ENCODE measurements around the gene CHKA.

The CHKA gene

GRCh38 chr11:68076371-68077042, 44.7 kb downstream of the CHKA start:
- TF ChIP-seq, protein P1, sequence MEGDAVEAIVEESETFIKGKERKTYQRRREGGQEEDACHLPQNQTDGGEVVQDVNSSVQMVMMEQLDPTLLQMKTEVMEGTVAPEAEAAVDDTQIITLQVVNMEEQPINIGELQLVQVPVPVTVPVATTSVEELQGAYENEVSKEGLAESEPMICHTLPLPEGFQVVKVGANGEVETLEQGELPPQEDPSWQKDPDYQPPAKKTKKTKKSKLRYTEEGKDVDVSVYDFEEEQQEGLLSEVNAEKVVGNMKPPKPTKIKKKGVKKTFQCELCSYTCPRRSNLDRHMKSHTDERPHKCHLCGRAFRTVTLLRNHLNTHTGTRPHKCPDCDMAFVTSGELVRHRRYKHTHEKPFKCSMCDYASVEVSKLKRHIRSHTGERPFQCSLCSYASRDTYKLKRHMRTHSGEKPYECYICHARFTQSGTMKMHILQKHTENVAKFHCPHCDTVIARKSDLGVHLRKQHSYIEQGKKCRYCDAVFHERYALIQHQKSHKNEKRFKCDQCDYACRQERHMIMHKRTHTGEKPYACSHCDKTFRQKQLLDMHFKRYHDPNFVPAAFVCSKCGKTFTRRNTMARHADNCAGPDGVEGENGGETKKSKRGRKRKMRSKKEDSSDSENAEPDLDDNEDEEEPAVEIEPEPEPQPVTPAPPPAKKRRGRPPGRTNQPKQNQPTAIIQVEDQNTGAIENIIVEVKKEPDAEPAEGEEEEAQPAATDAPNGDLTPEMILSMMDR (IDR thresholded peaks at IDR 0.05): no peak; the same call in 1 of the 2 replicates

DNA sequence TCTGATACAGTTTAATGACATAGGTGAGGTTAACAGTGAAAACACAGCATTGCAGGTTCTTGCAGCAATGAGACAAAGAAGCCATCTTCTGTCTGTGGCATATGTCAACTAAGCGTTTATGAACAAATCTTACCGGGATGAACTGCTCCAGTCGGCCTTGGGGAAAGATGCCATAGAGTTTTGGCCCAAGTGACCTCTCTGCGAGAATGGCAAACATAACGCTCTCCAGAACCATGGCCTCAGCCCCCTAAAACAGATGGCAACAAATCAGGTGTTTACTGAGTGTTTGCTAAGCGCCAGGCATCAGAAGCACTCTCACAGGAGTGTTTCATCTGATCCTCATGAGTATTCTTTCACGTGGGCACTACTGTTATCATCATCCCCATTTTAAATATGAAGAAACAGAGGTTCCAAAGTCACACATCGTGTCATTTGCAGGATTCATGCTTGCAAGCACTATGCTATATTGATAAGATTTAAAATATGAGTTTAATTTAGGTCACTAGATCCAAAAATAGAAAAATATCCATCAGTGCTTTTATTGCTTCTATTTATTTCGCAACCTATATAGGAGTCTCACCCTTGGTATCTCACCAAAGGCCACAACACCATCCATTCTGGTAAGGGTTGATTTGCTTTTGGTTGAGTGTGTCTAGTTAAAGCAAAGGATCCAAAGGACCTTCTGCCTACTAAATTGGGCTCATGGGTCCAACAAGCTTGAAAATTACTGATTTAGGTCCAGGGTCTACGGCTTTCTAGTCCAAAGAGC, 46.4 kb downstream of the CHKA start:
- TF ChIP-seq, protein P1 (IDR thresholded peaks at IDR 0.05): no peak

- TF ChIP-seq, protein P1 (IDR thresholded peaks at IDR 0.05): no peak
These were observed 49.7 kb downstream of the CHKA start for GRCh38 chr11:68071281-68072048.

DNA sequence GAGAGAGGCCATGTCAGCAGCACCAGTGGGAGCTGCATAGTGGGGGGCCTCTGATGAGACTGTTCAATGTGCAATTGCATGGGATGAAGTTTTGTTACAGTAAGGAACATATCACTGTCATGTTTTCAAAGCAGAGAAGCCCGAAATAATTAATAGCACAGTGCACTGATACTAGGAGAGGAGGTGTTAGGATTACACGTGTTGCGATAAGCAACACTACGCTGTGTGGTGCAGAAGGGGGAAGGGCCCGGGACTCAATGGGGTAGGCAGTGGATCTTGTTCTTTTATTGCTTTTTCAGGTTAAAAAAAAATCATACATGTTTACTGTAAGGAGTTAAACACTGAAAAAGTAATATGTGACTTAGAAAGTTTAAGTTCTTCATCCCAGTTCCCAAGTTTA, 53.2 kb downstream of the CHKA start:
- TF ChIP-seq, protein P1 (IDR thresholded peaks at IDR 0.05): no peak

DNA sequence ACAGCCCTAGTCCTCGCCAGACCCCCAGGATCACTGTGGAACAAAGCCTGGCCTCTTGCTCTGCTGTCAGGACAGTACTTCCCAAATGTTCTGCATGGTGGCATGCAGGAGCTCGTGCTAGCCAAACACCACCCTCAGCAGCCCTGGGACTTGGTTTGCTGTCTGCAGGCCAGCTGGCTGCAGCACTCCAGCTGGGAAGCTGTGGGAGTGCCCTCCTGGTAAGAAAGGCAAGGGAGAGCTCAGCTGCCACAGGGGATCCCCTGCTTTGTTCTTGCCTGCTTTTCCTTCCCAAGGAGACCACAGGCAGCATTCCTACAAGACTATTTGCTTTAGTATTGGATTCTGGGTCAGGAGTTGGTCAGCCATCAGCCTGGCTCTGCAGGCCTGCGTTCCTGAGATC, 54.4 kb downstream of the CHKA start:
- TF ChIP-seq, protein P1 (IDR thresholded peaks at IDR 0.05): no peak

DNA sequence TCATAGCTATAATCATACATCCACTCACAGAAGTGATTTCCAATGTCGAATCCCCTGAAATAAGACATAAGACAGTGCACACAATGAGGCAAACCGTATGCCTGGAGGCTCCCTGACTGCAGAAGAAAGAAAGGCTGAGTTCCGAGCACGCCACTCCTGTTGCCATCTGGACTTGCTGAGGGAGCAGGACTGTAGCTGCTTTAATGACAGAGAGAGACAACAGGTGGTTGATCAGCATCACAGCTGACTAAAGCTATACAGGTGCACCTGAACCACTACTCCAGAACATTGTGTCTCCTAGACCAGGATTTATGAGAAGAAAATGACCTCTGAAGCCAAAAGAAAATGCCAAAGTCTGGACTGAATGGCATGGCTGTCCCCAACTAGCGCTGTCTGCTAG, 55.3 kb downstream of the CHKA start:
- TF ChIP-seq, protein P1 (IDR thresholded peaks at IDR 0.05): no peak

- TF ChIP-seq, protein P1 (IDR thresholded peaks at IDR 0.05): no peak
These were observed 56.3 kb downstream of the CHKA start for GRCh38 chr11:68064926-68065325.
